IMR-90 (cell line): ENCODE data around the gene SFTA2. TPM values are rescaled to one million over a fixed set of nuclear protein-coding genes. Genes with fewer than 3 reads are reported as not detected.

Experiments used
- ATAC-seq: fragments of 200-7000 bp; cut with Tn5 transposase; 2 replicates; pipeline ENCODE4 v1.9.1; 2020; ENCODE audit warnings: low read depth, mild to moderate bottlenecking, moderate library complexity
- BruUV-seq: library from RNA; stranded (reverse); fragments of 400-500 nt; replicated peaks from 2 replicates; lab custom pipeline; 2021; lab: Mats Ljungman, UMichigan
- CTCF ChIA-PET: fragments of 300-600 bp; formaldehyde crosslinking; extraction: SDS; loops from one replicate; lab custom pipeline; 2021; ENCODE audit warnings: antibody characterized with exemption; lab: Yijun Ruan, JAX
- POLR2A ChIA-PET: fragments of 300-600 bp; sonication (Branson Sonifier 250); formaldehyde crosslinking; loops from one replicate; lab custom pipeline; 2022; ENCODE audit warnings: antibody characterized with exemption; ENCODE audit not compliant: unreplicated experiment; lab: Charles Lee
- DNase-seq: peaks from one replicate; pipeline ENCODE4 v3.0.0; 2013
- H2AFZ ChIP-seq: replicated peaks from 2 replicates; pipeline ENCODE3; 2013; ENCODE audit warnings: low read length, mild to moderate bottlenecking; ENCODE audit not compliant: poor library complexity
- H2AK5ac ChIP-seq: 2 replicates; pipeline ENCODE4 v1.6.1; 2013; ENCODE audit warnings: low read depth, low read length, inconsistent platforms
- H2AK9ac ChIP-seq: replicated peaks from 2 replicates; pipeline ENCODE3; 2013; ENCODE audit warnings: mild to moderate bottlenecking, low read depth, low read length, moderate library complexity; ENCODE audit not compliant: poor library complexity
- H2BK120ac ChIP-seq: 2 replicates; pipeline ENCODE4 v1.6.1; 2013; ENCODE audit warnings: low read depth, low read length, inconsistent platforms
- H2BK15ac ChIP-seq: 3 replicates; pipeline ENCODE4 v1.6.1; 2013; ENCODE audit warnings: low read depth, low read length, inconsistent platforms
- H2BK20ac ChIP-seq: 2 replicates; pipeline ENCODE4 v1.6.1; 2013; ENCODE audit warnings: low read depth, mild to moderate bottlenecking, inconsistent platforms, low read length, moderate library complexity
- H2BK5ac ChIP-seq: 2 replicates; pipeline ENCODE4 v1.6.1; 2013; ENCODE audit warnings: mild to moderate bottlenecking, low read depth, low read length, inconsistent platforms; ENCODE audit not compliant: poor library complexity, severe bottlenecking
- H3K14ac ChIP-seq: replicated peaks from 2 replicates; pipeline ENCODE4 v1.6.1; 2013; ENCODE audit warnings: low read depth, low read length, inconsistent platforms
- H3K18ac ChIP-seq: 2 replicates; pipeline ENCODE4 v1.6.1; 2013; ENCODE audit warnings: low read depth, low read length, control low read depth
- H3K23ac ChIP-seq: 2 replicates; pipeline ENCODE4 v1.6.1; 2013; ENCODE audit warnings: low read depth, low read length, inconsistent platforms
- H3K27ac ChIP-seq: 2 replicates; pipeline ENCODE4 v1.5.1; 2013; ENCODE audit warnings: mild to moderate bottlenecking, control low read depth, low read length; ENCODE audit not compliant: insufficient read depth
- H3K27me3 ChIP-seq: 2 replicates; pipeline ENCODE4 v1.6.1; 2013; ENCODE audit warnings: low read length; ENCODE audit not compliant: control insufficient read depth, insufficient read depth
- H3K36me3 ChIP-seq: 2 replicates; pipeline ENCODE4 v1.6.1; 2013; ENCODE audit warnings: low read length, mixed read lengths; ENCODE audit not compliant: control insufficient read depth, insufficient read depth
- H3K4ac ChIP-seq: 2 replicates; pipeline ENCODE4 v1.6.1; 2013; ENCODE audit warnings: low read depth, low read length, inconsistent platforms
- H3K4me1 ChIP-seq: 2 replicates; pipeline ENCODE4 v1.6.1; 2013; ENCODE audit warnings: low read length, mixed read lengths; ENCODE audit not compliant: control insufficient read depth, insufficient read depth
- H3K4me2 ChIP-seq: 2 replicates; pipeline ENCODE4 v1.6.1; 2013; ENCODE audit warnings: low read depth, mild to moderate bottlenecking, control low read depth, low read length, moderate library complexity
- H3K4me3 ChIP-seq: 2 replicates; pipeline ENCODE4 v1.5.1; 2013; ENCODE audit warnings: low read depth, mild to moderate bottlenecking, control low read depth, low read length, moderate library complexity; ENCODE audit not compliant: insufficient read depth
- H3K56ac ChIP-seq: 2 replicates; pipeline ENCODE4 v1.6.1; 2013; ENCODE audit warnings: low read length, inconsistent platforms; ENCODE audit not compliant: insufficient read depth; ENCODE audit errors: extremely low read depth
- H3K79me1 ChIP-seq, 2 experiments: 2 replicates each; pipeline ENCODE4 v1.6.1; 2013; ENCODE audit warnings: low read length in 2 of 2, inconsistent platforms in 1 of 2, low read depth in 1 of 2
- H3K9ac ChIP-seq: 2 replicates; pipeline ENCODE4 v1.6.1; 2013; ENCODE audit warnings: low read depth, low read length, control low read depth
- H3K9me1 ChIP-seq: 2 replicates; pipeline ENCODE4 v1.6.1; 2013; ENCODE audit warnings: low read length, inconsistent platforms; ENCODE audit not compliant: insufficient read depth
- H3K9me3 ChIP-seq: 2 replicates; pipeline ENCODE4 v1.6.1; 2013; ENCODE audit warnings: low read length; ENCODE audit not compliant: control insufficient read depth, insufficient read depth
- H4K20me1 ChIP-seq: 2 replicates; pipeline ENCODE4 v1.6.1; 2013; ENCODE audit warnings: low read length, inconsistent platforms; ENCODE audit not compliant: insufficient read depth
- H4K5ac ChIP-seq: 2 replicates; pipeline ENCODE4 v1.6.1; 2013; ENCODE audit warnings: mild to moderate bottlenecking, low read depth, low read length, control low read depth
- H4K8ac ChIP-seq, 2 experiments: 2 replicates each; pipeline ENCODE4 v1.6.1; 2013; ENCODE audit warnings: low read depth in 2 of 2, low read length in 2 of 2, control low read depth in 1 of 2, inconsistent platforms in 1 of 2
- H4K91ac ChIP-seq: 2 replicates; pipeline ENCODE4 v1.6.1; 2013; ENCODE audit warnings: low read depth, low read length, inconsistent platforms; ENCODE audit not compliant: insufficient read depth
- FOS ChIP-seq: fragments of 150-350 bp; IDR thresholded peaks from 2 replicates; pipeline ENCODE4 v1.6.1; 2016; ENCODE audit warnings: low read depth, low read length
- MAZ ChIP-seq: IDR thresholded peaks from 2 replicates; pipeline ENCODE4 v1.6.1; 2012; ENCODE audit warnings: low read depth, mild to moderate bottlenecking, low read length, improper control_type of control experiment, moderate library complexity, borderline replicate concordance
- RCOR1 ChIP-seq: IDR thresholded peaks from 2 replicates; pipeline ENCODE4 v1.6.1; 2012; ENCODE audit warnings: mild to moderate bottlenecking, low read length, improper control_type of control experiment; ENCODE audit not compliant: insufficient replicate concordance
- RFX5 ChIP-seq: IDR thresholded peaks from 2 replicates; pipeline ENCODE4 v1.8.0; 2012; ENCODE audit warnings: low read depth, mild to moderate bottlenecking, low read length, moderate library complexity
- WGBS, 2 experiments: methylation state at CpG; one replicate each; pipeline versions ENCODE4 v1.1.5 to v1.1.7; 2013; ENCODE audit warnings: missing lambda C conversion rate in 2 of 2; ENCODE audit not compliant: insufficient read length in 1 of 2; ENCODE audit errors: extremely low coverage in 2 of 2; 5-methylcytosine and 5-hydroxymethylcytosine counted together
- dilution Hi-C: fragments of 300-500 bp; cut with HindIII; formaldehyde crosslinking; loops from one replicate; pipeline ENCODE4 v1.14.3; 2018; ENCODE audit warnings: low sequenced_read_pairs; ENCODE audit not compliant: unreplicated experiment
- in situ Hi-C: fragments of 300-500 bp; cut with MboI; formaldehyde crosslinking; loops from 3 replicates; pipeline ENCODE4 v1.14.3; 2019; ENCODE audit warnings: low sequenced_read_pairs, inconsistent platforms, mixed read lengths
- intact Hi-C: fragments of 100-400 bp; cut with micrococcal nuclease; formaldehyde crosslinking; loops from 2 replicates; pipeline ENCODE4 v1.10.0; 2022
- polyA plus RNA-seq, 3 experiments: library from polyadenylated mRNA; depleted of rRNA; stranded (reverse); fragments of >200 nt; gene quantifications; 2 replicates each; pipeline ENCODE4 v1.2.3, GENCODE V29; 2012; ENCODE audit warnings: low replicate concordance in 1 of 3
- total RNA-seq: library from RNA; depleted of rRNA; stranded (reverse); fragments of >200 nt; gene quantifications from 2 replicates; pipeline ENCODE4 v1.2.3, GENCODE V29; 2012
- TF ChIP-seq, protein P1 (sequence below): fragments of 150-350 bp; IDR thresholded peaks from 2 replicates; pipeline ENCODE4 v1.6.1; 2016; ENCODE audit warnings: low read depth, mild to moderate bottlenecking, low read length, moderate library complexity, borderline replicate concordance
- TF ChIP-seq, protein P2 (sequence below): fragments of 150-350 bp; IDR thresholded peaks from 2 replicates; pipeline ENCODE4 v1.6.1; 2017; ENCODE audit warnings: mild to moderate bottlenecking, antibody characterized with exemption, low read length, low read depth

Gene SFTA2
- total and polyA plus RNA-seq, 2 of the 4 experiments (the other 2 are of a cell fraction): not detected

- no peak overlapping the region for H3K4me2 ChIP-seq
- H3K9ac ChIP-seq: no peak overlapping the region
- in situ Hi-C loops (no loop called here), intact Hi-C loops (no loop called here), dilution Hi-C loops (no loop called here)
- H4K5ac ChIP-seq: no peak overlapping the region
- no peaks in the 10 kb centered on the region; the same call in 1 of the 2 replicates for H4K20me1 ChIP-seq
- H2AK9ac ChIP-seq: no peak overlapping the region
- H2AFZ ChIP-seq: no peak overlapping the region
- ATAC-seq (no peak), DNase-seq (no peak)
- H3K9me3 ChIP-seq: no peaks in the 10 kb centered on the region
- H3K79me1 ChIP-seq: peaks cover 13 to 45% of the 10 kb centered on the region in 2 experiments
- no peak overlapping the region for H3K23ac ChIP-seq
- no peak overlapping the region for H3K14ac ChIP-seq
- ChIA-PET CTCF (no interaction called here), POLR2A (no interaction called here)
- H3K36me3 ChIP-seq: peaks cover 48% of the 10 kb centered on the region
- no peak overlapping the region for H2BK20ac ChIP-seq
- WGBS, 2 experiments: no CpG with 5 or more reads among the region's 12 CpGs
- H3K56ac ChIP-seq: no peak overlapping the region
- no peak overlapping the region for H3K4me3 ChIP-seq
- H3K27ac ChIP-seq: no peak overlapping the region
- no TSS peak for BruUV-seq
- H3K4me1 ChIP-seq: peaks cover 16% of the 10 kb centered on the region
- peaks cover 5% of the 10 kb centered on the region; the same call in 1 of the 2 replicates for H3K9me1 ChIP-seq
- no peak overlapping the region for H4K8ac ChIP-seq
- H4K91ac ChIP-seq: no peak overlapping the region
- H2AK5ac ChIP-seq: peak overlapping the region; percentile 16; the same call in 1 of the 2 replicates
- TF ChIP-seq RFX5: no peak
- no peak for TF ChIP-seq FOS
- no peak for TF ChIP-seq MAZ
- TF ChIP-seq RCOR1: no peak
- TF ChIP-seq, protein P1, sequence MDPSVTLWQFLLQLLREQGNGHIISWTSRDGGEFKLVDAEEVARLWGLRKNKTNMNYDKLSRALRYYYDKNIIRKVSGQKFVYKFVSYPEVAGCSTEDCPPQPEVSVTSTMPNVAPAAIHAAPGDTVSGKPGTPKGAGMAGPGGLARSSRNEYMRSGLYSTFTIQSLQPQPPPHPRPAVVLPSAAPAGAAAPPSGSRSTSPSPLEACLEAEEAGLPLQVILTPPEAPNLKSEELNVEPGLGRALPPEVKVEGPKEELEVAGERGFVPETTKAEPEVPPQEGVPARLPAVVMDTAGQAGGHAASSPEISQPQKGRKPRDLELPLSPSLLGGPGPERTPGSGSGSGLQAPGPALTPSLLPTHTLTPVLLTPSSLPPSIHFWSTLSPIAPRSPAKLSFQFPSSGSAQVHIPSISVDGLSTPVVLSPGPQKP: no peak
- TF ChIP-seq, protein P2, sequence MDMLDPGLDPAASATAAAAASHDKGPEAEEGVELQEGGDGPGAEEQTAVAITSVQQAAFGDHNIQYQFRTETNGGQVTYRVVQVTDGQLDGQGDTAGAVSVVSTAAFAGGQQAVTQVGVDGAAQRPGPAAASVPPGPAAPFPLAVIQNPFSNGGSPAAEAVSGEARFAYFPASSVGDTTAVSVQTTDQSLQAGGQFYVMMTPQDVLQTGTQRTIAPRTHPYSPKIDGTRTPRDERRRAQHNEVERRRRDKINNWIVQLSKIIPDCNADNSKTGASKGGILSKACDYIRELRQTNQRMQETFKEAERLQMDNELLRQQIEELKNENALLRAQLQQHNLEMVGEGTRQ: no peak
- H3K4ac ChIP-seq: no peak overlapping the region
- H3K18ac ChIP-seq: no peak overlapping the region
- no peaks in the 10 kb centered on the region for H3K27me3 ChIP-seq
- H2BK15ac ChIP-seq: no peak overlapping the region
- no peak overlapping the region for H2BK120ac ChIP-seq
- no peak overlapping the region for H2BK5ac ChIP-seq
Measured at GRCh38 chr6:30890646-30891449, 41.1 kb downstream of the SFTA2 start.
